GM19328 (cell line): ENCODE data around the gene CPEB4.

Source experiments
- ATAC-seq: cut with Tn5 transposase; IDR thresholded peaks from one replicate; pipeline ENCODE4 v1.9.1; 2021; ENCODE audit warnings: mild to moderate bottlenecking, moderate library complexity; ENCODE audit not compliant: unreplicated experiment

Gene CPEB4

GRCh38 chr5:173971681-173972345 lies 83.7 kb downstream of the CPEB4 start:
- ATAC-seq = no peak

DNA sequence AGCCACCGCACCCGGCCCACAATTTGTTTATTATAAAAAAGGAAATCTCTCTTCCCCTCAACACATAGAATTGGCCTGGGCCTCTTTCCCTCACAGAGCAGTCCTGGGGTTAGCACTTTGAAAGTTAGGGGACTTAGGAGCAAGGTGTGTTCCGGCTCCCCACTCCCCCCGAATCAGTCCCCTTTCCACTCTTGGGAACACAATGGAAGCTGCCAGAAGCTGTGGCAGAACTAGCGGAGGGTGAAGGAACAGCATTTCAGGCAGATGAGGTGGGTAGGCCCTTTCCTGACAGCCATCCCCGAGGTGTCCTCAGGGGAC lies 84.4 kb downstream of the CPEB4 start:
- ATAC-seq = no peak

DNA sequence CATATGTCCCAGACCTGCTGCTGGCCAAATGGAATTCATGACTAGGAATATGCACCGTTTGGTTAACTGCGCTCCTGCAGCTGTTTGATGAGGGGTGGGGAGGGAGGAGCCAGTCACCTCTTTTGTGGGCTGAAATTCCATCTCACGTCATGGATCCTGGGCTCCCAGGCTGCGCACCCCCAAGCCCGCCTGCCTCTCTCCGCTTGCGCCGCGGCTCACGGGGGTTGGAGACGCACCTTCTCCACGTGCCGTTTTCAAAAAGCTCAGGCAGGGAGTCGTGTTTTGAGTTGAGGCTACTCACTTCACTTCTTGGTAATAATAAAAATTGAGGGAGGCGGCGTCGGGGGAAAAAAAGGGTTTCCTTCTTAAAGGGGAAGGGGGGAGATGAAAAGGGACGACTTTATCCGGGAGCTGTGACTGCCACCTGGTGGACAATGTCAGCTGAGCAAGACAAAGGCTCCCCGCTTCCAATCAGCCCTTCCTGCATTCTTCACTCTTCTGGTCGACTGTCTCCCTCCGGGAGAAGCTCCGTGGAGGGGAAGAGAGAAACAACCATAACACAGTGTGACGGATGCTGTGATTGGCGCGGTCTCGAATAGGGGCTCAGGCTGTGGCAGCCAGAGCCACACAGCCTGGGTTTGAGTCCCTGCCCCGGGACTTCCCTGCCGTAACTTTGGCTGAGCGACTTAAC lies 84.9 kb downstream of the CPEB4 start:
- ATAC-seq = no peak

GRCh38 chr5:173973616-173973969 lies 85.4 kb downstream of the CPEB4 start:
- ATAC-seq = no peak

- ATAC-seq = no peak
Observed at GRCh38 chr5:173974688-173975239, 86.6 kb downstream of the CPEB4 start.

- ATAC-seq = no peak
Observed at GRCh38 chr5:173981185-173981761, 93.1 kb downstream of the CPEB4 start.

DNA sequence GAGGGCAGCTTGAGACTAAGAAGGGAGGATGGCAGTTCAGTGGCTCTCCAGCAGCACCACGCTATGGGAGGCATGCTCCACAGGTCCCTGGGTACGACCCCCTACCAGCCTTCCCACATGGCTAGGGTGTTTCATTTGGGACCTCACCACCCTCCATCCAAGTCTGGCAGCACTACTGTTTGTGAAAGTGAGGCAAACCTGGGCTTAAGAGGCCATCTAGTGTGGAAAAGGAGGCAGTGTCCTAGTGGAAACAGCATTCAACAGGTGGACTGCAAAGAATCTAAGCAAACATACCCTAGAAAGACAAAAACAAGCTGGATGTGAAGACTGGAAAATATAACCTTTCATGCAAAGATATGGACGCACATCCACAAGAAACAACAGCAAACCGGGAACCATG lies 96.1 kb downstream of the CPEB4 start:
- no peak for ATAC-seq

- no peak for ATAC-seq
Observed at GRCh38 chr5:173988554-173989431, 100.6 kb downstream of the CPEB4 start, which contains the start of gene C5orf47. TSS of gene C5orf47 (plus strand) at chr5:173989170. CDS start at chr5:173989264, 94 bp downstream.

DNA sequence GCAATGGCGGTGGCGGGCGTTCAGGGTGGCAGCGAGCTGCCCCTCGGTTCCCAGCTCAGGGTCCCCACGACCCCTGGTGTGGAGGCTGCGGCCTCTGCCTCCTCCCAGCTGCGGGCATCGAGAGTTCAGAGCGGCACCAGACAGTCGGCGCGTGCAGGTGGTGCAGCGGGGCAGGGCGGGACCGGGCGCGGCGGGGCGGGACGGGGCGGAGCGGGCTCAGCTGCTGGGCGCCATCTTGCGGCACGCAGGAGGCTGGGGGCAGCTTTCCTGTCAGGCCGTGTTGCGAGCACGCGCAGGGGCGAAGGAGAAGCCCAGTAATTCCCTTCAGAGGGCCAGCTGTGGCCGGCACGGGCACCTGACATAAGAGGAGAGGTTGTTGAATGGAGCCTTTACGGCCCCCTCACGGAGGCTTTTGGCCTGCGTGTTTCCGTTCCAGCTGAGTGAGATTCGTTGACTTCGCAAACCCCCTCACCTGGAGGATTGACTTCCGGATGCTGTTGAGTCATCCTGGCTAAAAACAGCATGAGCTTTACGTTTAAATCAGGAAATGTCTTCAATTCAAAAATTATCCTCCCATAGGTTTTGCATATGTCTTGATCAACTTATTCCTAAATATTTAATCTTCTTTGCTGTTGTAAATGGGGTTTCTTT lies 101.4 kb downstream of the CPEB4 start:
- no peak for ATAC-seq

GRCh38 chr5:173997331-173997730 lies 109.2 kb downstream of the CPEB4 start:
- no peak for ATAC-seq

- no peak for ATAC-seq
Observed at GRCh38 chr5:173998531-173998930, 110.4 kb downstream of the CPEB4 start.

GRCh38 chr5:174000076-174000475 lies 111.9 kb downstream of the CPEB4 start:
- no peak for ATAC-seq

DNA sequence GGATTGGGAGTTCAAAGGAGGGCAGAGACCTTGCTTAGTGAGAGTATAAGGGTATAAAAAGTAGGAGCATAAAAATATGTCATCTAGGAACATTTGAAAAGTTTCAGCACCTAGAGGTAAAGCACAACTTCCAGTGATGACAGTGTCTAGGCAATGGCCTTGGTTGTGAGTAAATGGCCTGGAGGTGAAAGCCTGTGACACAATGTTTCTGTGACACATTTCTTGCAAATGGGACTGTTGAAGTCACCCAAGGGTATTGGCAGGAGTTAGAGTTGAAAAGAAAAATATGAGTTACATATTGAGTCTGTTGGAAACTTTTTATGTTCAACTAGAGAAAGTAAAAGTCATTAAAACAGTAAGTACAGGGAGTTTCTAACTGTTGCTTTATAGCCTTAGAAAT lies 115.6 kb downstream of the CPEB4 start:
- ATAC-seq = no peak

GRCh38 chr5:174008922-174009321 lies 120.8 kb downstream of the CPEB4 start:
- no peak for ATAC-seq

DNA sequence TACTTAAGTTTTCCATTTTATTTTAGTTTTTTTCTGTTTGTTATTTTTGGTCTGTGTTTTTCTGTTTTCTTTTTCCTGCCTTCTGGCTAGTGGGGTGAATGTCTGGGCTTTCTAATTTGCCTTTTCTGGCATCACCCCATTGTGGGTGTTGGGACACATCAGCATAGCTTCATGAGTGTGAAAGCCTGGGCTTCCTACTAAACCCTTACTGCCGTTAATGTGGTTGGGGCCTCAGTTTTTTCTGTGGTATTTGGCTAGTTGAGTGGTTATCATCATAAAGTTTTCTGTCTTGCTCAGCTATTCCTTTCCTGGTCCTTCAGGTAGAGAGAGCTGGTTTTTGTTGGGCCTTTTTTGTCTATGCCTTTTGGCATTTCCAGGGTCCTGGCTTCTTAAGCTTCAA lies 122.2 kb downstream of the CPEB4 start:
- no peak for ATAC-seq

GRCh38 chr5:174011441-174011840 lies 123.3 kb downstream of the CPEB4 start:
- no peak for ATAC-seq
